ENCODE results near the gene APPL1.
"Not testable (repeated sequence)": the region's sequence is repeated elsewhere in the genome, so short reads cannot be mapped to it uniquely, and the experiment has no call there.

Gene APPL1

GRCh38 chr3:57275393-57275792 lies 47.9 kb downstream of the APPL1 start:
- no peak for DNase-seq

- DNase-seq: no peak
Measured at GRCh38 chr3:57278237-57278636, 50.7 kb downstream of the APPL1 start.

DNA sequence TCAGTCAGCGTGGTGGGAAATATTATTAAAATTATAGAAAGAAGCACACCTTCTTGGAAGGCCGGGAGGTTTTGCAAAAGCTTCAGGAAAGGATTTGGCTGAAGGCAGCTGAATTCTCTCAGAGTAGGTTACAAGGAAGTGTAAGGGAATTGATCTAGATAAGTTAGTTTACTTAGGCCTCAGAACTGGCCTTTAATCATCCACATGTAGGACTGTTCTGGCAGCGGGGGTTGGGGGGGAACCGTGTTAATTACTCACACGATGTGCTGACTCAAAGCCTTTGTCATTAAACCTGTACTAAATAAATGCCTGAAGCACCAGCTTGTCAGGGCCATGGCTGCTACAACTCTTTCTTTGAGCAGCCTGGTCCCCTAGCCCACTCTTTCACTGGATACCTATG lies 52.2 kb downstream of the APPL1 start:
- DNase-seq: no peak

DNA sequence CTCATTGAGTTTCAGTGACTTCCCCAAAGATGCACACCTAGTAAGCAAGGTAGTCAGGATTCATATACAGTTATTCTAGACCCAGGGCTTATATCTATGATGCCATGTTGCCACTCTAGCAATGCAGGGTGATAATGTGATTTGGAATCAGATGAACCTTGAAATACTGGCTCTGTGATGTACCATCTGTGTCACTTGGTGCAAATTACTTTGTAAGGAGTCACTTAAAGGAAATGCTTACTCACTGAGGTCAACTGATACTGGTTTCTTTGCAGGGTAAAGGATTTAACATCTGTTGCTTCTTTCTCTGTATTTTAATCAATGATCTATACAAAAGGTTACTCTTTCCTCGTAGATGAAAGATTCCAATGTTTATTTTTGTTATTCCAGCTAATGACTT lies 54.2 kb downstream of the APPL1 start:
- DNase-seq: no peak

GRCh38 chr3:57283334-57283733 lies 55.8 kb downstream of the APPL1 start:
- no peak for DNase-seq

- DNase-seq: no peak
Measured at GRCh38 chr3:57287205-57287604, 59.7 kb downstream of the APPL1 start.

GRCh38 chr3:57288403-57288802 lies 60.9 kb downstream of the APPL1 start:
- no peak for DNase-seq

DNA sequence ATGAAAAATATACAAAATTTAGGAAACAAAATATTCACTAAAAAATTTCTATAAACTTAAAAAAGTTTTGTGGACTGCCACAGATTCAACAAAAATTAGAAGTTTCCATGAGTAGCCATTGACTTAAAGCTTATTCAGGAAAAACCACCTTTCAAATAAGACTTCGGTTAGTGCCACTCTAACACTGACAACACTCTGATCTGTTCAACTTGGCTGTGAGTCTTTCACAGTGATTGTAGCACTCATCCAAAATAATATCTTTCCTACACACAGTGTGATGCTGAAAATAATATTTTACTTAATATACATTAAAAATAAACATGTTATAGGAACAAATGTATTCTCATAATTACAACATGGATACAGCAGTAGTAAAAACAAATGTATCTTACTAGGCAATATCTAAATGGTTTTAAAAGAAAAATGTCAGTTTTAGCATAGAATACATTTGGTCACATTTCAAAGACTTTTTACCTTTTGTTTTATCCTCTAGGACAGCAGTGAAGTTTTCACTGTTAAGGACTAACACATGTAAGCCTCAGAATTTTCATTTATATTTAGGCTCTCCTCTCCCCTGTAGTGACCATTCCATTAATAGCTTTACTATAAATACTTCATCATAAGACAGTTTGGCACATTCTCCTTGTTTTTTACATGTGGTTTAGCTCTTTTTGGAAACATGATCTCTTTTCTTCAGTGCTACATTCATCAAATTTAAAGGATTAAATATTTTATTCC lies 64.8 kb downstream of the APPL1 start, which contains the start of gene ASB14:
ASB14 (minus strand) TSS at position 527 of the 738 bp plus-strand sequence. CDS start 652 bp downstream, outside the sequence.
- DNase-seq: no peak

- DNase-seq: no peak
Measured at GRCh38 chr3:57292897-57293526, 65.5 kb downstream of the APPL1 start.

DNA sequence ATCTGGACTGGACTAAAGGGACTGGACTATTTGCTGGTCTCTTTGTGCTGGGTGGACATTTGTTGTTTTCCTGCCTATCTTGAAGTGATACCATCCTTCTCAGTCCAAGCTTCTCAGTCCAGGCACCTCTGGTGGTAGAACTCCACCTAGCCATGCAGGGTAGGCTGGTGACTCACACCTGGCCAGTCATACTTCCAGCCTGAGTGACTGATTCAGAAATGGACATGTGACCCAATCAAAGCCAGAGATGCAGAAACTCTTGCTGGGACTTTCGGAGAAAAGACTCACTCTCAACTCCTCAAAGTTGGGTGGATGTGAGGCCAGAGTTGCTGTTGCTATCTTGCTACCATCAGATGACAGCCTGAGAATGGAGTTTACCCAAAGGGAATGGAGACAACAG lies 70.5 kb downstream of the APPL1 start:
- no peak for DNase-seq

GRCh38 chr3:57303520-57303919 lies 76.0 kb downstream of the APPL1 start:
- not testable (repeated sequence) for DNase-seq

DNA sequence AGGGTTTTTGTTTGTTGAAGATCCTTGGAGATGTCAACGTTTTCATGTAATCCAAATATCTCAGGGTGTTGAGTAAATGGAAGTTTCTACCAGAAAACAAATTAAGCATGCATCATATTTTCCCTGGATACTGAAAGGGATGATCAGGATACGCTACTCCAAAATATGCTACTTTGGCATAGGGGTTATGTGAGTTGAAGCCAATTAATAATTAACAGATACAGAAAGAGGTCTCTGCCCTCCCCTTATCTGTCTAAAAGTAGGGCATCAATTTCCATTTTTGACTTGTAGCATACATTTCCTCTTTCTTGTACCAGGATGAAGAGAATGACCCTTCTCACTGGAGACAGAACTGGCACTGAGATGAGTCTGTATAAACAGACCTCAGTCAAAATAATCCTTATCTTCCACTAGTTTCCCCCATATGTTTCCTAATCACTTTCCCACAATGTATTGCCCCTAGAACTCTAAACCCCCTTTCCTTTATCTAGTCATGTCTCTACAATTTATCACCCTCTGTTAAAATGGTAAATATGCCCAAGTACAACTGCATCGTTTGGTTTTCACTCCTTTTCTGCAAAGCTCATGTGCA lies 82.3 kb downstream of the APPL1 start:
- DNase-seq: no peak

DNA sequence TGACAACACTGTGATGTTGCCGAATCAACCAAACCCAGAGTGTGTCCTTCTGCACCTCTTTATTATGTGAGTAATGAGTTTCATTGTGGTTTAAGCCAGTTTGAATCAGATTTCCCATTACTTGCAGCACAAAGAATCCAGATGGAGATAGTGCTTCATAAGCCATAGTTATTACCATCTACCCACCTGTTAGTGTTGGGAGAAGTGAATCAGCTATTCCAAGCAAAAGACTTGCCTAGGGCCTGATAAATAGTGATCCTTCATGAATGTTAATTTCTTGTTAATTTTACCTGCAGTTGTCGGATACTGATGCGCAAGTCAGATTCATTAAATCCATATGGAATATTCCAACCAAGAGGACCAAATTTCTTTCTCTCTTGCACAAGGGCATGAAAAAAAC lies 86.7 kb downstream of the APPL1 start:
- no peak for DNase-seq

Data from RPMI8226 (cell line).